Spleen (tissue), 7 donors: ENCODE results near the gene KLK6.

Source experiments
- POLR2A ChIP-seq, 3 donors: fragments of 450-650 bp; IDR thresholded peaks; one replicate each; pipeline ENCODE4 v1.5.1; 2017; ENCODE audit warnings: antibody characterized with exemption in 3 of 3, mild to moderate bottlenecking in 1 of 3
- POLR2AphosphoS5 ChIP-seq, 3 donors: sonication (generic); formaldehyde crosslinking; IDR thresholded peaks; one replicate each; pipeline ENCODE4 v1.5.1; 2017; ENCODE audit warnings: antibody characterized with exemption in 3 of 3
- TF ChIP-seq, protein P1 (sequence below), 11 experiments: fragments of 200-600 bp in 7 of 11; fragments of 450-650 bp in 4 of 11; sonication (generic) in 4 of 11; IDR thresholded peaks in 8 of 11; conservative IDR thresholded peaks in 3 of 11; 1 replicate in 7 of 11; 2 replicates in 4 of 11; pipeline versions ENCODE4 v1.4.0 to v1.8.0; 2016 to 2021; ENCODE audit warnings: antibody characterized with exemption in 11 of 11, inconsistent platforms in 4 of 11, mild to moderate bottlenecking in 1 of 11
- donor health status: DM: no; HTN: no; CAD: no; lungs with moderate emphysema.
- donor health status: DM: no; HTN: no; CAD: no.
- donor health status: DM: no; HTN: no; CAD: no.

- TF ChIP-seq, protein P1, sequence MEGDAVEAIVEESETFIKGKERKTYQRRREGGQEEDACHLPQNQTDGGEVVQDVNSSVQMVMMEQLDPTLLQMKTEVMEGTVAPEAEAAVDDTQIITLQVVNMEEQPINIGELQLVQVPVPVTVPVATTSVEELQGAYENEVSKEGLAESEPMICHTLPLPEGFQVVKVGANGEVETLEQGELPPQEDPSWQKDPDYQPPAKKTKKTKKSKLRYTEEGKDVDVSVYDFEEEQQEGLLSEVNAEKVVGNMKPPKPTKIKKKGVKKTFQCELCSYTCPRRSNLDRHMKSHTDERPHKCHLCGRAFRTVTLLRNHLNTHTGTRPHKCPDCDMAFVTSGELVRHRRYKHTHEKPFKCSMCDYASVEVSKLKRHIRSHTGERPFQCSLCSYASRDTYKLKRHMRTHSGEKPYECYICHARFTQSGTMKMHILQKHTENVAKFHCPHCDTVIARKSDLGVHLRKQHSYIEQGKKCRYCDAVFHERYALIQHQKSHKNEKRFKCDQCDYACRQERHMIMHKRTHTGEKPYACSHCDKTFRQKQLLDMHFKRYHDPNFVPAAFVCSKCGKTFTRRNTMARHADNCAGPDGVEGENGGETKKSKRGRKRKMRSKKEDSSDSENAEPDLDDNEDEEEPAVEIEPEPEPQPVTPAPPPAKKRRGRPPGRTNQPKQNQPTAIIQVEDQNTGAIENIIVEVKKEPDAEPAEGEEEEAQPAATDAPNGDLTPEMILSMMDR (IDR thresholded peaks at IDR 0.05 in 8 of 11, conservative IDR thresholded peaks at IDR 0.05 in 3 of 11): no peak
- TF ChIP-seq POLR2AphosphoS5 (IDR thresholded peaks at IDR 0.05): no peak
- TF ChIP-seq POLR2A (IDR thresholded peaks at IDR 0.05): no peak
Measured at GRCh38 chr19:50982186-50982585, 12.8 kb upstream of the KLK6 start.
